SU-DHL-6 (cell line): ENCODE data around the gene UNC13B.

Source experiments
- EZH2phosphoT487 ChIP-seq: fragments of 200-600 bp; sonication (generic), shearing (Covaris generic); conservative IDR thresholded peaks from 2 replicates; pipeline ENCODE4 v1.6.1; 2018; ENCODE audit warnings: mild to moderate bottlenecking, antibody characterized with exemption, low read length, moderate library complexity, mixed read lengths
- TF ChIP-seq, protein P1 (sequence below): fragments of 200-600 bp; sonication (generic); IDR thresholded peaks from one replicate; pipeline ENCODE4 v1.5.1; 2017; ENCODE audit warnings: antibody characterized with exemption, mild to moderate bottlenecking, low read length, moderate library complexity; ENCODE audit not compliant: insufficient read depth, poor library complexity, severe bottlenecking

DNA sequence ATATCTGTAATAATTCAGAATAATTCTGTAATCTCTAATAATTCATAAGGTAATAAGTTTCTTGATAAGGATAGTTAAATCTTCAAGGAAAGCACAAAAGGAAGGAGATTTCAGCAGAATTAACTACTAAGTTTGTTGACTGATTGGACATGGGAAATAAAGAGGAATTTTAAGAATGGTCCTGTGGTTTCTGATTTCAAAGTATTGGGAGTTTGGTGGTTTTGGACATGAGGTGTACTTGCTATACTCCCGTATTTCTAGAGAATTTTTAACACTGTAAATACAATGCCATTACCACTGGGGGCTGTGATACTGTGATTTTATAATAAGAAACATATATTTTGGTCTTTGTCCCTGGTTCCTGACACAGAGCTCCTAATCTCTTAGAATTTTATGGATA lies 123.9 kb downstream of the UNC13B start:
- TF ChIP-seq, protein P1, sequence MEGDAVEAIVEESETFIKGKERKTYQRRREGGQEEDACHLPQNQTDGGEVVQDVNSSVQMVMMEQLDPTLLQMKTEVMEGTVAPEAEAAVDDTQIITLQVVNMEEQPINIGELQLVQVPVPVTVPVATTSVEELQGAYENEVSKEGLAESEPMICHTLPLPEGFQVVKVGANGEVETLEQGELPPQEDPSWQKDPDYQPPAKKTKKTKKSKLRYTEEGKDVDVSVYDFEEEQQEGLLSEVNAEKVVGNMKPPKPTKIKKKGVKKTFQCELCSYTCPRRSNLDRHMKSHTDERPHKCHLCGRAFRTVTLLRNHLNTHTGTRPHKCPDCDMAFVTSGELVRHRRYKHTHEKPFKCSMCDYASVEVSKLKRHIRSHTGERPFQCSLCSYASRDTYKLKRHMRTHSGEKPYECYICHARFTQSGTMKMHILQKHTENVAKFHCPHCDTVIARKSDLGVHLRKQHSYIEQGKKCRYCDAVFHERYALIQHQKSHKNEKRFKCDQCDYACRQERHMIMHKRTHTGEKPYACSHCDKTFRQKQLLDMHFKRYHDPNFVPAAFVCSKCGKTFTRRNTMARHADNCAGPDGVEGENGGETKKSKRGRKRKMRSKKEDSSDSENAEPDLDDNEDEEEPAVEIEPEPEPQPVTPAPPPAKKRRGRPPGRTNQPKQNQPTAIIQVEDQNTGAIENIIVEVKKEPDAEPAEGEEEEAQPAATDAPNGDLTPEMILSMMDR = no peak
- TF ChIP-seq EZH2phosphoT487 = no peak
